NCI-H128 (cell line): Measurements from ENCODE around the gene ATP10D.
A peak's percentile ranks its signal among the peaks of the same experiment; 100 is the strongest.

Experiments used
- DNase-seq: peaks from one replicate; lab custom pipeline; 2025; ENCODE audit not compliant: unreplicated experiment; lab: John Stamatoyannopoulos, UW

ATP10D gene

GRCh38 chr4:47485047-47485692 is at the start of gene ATP10D:
Gene ATP10D, plus strand, starts transcription at chr4:47485275. Its CDS starts 27,266 bp downstream, at chr4:47512541.
- DNase-seq = peak; percentile 23

GRCh38 chr4:47442980-47443379 is 42.1 kb upstream of the ATP10D start:
- DNase-seq = no peak

- DNase-seq = no peak
Measured at GRCh38 chr4:47444031-47444430, 41.0 kb upstream of the ATP10D start.

GRCh38 chr4:47451657-47452056 is 33.4 kb upstream of the ATP10D start:
- no peak for DNase-seq

GRCh38 chr4:47462799-47463234 is 22.3 kb upstream of the ATP10D start:
- no peak for DNase-seq

- peak; percentile 84 for DNase-seq
Measured at GRCh38 chr4:47463235-47463956, 21.7 kb upstream of the ATP10D start, which contains the start of gene COMMD8. Gene COMMD8, minus strand, starts transcription at chr4:47463702. Its CDS starts 51 bp downstream, at chr4:47463651.

GRCh38 chr4:47465004-47465403 is 20.1 kb upstream of the ATP10D start:
- DNase-seq = no peak

GRCh38 chr4:47466056-47466785 is 18.9 kb upstream of the ATP10D start:
- no peak for DNase-seq

- no peak for DNase-seq
Measured at GRCh38 chr4:47468706-47469365, 16.2 kb upstream of the ATP10D start.

GRCh38 chr4:47469951-47470350 is 15.1 kb upstream of the ATP10D start:
- DNase-seq = no peak

- DNase-seq = no peak
Measured at GRCh38 chr4:47471064-47471463, 14.0 kb upstream of the ATP10D start.

- DNase-seq = no peak
Measured at GRCh38 chr4:47471591-47471990, 13.5 kb upstream of the ATP10D start.

GRCh38 chr4:47473141-47473750 is 11.8 kb upstream of the ATP10D start:
- no peak for DNase-seq

GRCh38 chr4:47474799-47475198 is 10.3 kb upstream of the ATP10D start:
- no peak for DNase-seq

- no peak for DNase-seq
Measured at GRCh38 chr4:47475411-47475810, 9.7 kb upstream of the ATP10D start.

GRCh38 chr4:47478804-47479203 is 6.3 kb upstream of the ATP10D start:
- no peak for DNase-seq

GRCh38 chr4:47482326-47482725 is 2.7 kb upstream of the ATP10D start:
- DNase-seq = no peak

- DNase-seq = no peak
Measured at GRCh38 chr4:47483745-47484144, 1.3 kb upstream of the ATP10D start.

- DNase-seq = no peak
Measured at GRCh38 chr4:47484168-47484567, 907 bp upstream of the ATP10D start.

GRCh38 chr4:47485768-47486167 is 693 bp downstream of the ATP10D start:
- DNase-seq = no peak

- no peak for DNase-seq
Measured at GRCh38 chr4:47486231-47486673, 1.2 kb downstream of the ATP10D start.
